HG03045 (cell line): ENCODE measurements around the gene MEGF9.

ENCODE experiments used
- ATAC-seq: cut with Tn5 transposase; IDR thresholded peaks from one replicate; pipeline ENCODE4 v1.9.1; 2021; ENCODE audit warnings: mild to moderate bottlenecking, moderate library complexity; ENCODE audit not compliant: unreplicated experiment

The MEGF9 gene

DNA sequence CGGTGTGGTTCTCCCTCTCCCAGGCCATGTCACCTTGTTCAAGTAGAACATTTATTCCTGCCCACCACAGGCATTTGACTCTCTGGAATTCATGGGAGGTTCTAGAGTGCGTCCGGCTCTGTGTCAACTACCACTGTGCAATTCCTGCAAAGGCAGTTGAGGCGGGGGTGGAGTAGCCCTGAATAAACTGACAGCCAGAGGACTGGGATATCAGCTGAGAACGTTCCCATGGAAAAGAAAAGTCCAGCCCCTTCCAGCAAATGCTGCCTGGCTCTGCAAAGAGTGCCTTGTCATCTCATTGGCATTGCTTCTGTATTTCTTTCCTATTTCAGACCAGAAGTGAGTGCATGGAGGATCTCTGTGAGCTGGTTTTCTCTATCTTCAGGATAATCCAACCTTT lies 18.9 kb upstream of the MEGF9 start:
- ATAC-seq = no peak

DNA sequence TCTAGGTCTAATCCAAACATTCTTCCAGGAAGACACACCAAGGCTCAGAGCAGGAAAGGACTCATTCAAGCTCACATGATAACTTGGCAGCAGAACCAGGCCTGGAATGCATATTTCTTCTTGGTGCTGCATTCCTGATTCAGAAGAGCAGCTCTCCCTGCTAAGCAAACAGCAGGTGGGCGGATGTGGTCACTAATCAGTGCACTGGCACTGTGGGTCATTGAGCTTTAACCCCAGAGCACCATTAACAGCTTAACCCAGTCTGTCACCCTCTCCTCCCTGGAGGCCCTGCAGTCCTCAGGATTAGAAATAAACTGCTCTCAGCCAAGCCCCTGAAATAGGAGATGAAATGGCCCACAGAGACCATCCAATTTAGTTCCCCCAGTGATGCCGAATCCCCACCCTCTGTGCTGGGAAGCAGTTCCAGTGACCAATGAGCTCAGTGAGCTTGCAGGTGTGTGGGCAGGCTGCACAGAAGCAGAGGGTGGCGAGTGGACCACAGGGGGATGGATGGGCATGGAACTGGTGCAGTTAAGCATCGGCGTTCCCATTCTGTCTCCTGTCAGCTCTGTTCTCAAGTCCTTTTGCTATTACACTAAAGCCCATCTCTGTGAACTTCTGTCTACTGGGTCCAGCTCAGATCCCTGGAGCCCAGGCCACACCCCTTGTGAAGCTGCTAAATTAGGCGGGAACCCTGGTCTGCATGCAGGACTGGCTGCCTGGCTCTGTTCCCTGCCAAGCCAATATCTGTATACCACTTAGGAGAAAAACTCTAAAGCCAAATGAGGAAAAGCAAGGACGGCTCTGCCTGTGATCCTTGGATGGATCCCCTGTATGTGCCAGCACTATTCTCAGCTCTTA lies 16.6 kb upstream of the MEGF9 start:
- ATAC-seq = no peak

DNA sequence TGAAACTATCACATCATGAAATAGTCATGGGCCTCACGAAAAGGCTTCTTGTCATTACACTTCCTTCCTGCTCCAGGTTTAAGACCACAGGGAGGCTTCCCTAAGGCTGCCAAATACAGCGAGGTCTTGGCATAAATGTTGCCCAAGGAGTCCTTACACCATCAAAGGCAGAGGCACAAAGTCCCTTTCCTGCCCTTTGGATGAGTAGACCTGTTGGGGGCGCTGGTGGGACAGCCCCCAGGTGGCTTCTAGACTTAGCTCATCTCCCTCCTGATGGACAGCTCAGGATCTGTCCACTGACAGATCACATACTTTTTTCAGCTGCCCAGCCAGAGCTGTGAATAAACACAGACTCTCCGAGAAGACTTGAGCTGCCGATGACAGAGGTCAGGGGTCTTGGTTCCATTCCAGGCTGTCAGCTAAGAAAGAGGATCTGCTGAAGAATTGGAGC lies 15.5 kb upstream of the MEGF9 start:
- ATAC-seq = no peak

DNA sequence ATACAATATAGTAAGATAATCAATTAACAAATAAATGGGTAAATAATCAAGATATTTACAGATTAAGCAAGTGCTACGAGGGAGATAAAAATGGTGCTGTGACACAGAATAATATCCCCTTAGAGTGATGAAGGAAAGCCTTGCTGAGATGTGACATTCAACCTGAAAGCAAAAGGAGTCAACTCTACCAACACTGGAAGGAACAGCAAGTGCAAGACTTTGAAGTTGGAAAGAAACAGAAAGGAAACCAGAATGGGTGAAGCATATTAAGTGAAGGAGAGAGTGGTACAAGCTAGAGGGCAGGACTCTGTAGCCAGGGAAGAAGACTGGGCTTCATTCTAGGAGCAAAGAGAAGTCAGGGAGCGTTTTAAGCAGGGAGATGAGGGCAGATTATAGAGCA lies 12.2 kb upstream of the MEGF9 start:
- no peak for ATAC-seq

DNA sequence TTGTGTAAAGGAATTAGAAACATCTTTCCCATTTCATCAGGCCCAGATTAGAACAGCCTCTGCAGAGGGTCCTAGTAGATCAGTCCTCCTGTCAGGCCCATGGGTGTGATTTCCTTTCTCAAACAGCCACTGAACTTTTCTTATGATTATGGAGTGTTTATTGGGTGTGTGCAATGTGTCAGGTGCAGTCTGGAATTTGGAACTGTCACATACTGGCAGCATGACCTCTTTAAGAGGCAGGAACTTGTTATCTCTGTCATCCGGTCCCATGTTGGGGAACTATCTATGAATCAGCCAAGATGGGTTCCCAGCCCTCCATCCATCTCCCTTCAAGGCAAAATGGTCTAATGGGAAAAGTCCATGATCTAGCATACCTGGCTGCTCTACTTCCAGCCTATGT lies 11.6 kb upstream of the MEGF9 start:
- ATAC-seq = no peak

DNA sequence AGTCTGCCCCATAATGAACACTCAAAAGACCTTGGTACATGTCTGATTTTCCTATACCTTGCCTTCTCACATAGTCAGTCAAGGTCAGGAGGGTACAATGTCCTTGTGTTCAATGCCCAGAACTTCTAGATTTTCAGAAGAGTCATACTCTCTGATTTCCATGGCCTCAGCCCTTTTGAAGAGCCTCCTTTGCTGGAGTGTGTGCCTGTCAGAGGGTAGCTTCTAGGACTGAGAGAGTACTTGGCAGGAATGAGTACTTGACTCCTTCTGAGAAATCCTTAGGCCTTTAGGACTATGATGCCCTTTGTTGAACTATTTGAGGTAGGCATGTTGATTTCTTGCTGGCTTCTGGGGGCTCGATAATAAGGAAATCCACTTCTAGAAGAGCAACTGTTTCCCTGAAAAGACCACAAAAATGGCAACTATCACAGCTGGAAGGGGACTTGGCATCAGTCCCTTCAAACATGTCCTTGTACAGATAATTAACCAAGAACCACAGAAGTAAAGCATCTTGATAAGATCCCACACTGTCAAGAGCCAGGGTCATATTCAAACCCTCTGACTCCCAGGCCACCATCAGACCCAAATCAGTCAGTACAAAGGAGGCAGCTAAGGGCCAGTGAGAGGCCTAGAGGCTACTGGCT lies 10.6 kb upstream of the MEGF9 start:
- ATAC-seq = no peak

DNA sequence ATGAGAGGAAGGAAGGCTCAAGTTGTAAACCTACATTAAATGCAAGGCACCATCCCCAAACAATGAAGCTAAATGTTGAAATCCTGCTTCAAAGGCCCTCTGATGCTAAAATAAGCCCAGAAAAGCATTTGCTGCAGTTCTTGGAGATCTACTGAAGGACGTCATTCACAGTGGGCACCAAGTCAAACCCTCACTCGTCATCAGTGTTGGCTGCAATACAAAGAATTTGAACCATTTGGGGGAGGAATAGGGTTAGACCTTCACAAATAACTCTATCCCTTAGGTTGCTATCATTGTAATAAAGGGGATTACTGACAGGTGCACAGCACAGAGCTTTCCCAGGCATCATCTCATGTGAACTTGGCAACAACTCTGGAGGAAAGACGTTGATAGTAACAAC lies 9.3 kb upstream of the MEGF9 start:
- no peak for ATAC-seq

DNA sequence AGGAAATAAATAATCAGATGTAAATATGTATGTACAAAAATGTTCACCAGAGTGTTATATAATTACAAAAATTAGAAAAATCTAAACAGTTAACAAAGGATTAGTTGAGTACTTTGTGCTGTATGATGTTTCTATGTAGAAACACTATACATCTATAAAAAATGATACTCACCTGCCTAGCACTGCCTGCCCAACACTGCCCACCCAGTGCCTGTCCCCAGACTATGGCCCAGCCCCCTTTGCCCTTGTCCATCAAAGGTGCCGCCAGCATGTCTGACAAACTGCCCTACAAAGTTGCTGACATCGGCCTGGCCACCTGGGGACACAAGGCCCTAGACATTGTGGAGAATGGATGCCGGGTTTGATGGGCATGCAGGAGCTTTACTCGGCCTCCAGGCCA lies 6.1 kb upstream of the MEGF9 start:
- ATAC-seq = no peak

DNA sequence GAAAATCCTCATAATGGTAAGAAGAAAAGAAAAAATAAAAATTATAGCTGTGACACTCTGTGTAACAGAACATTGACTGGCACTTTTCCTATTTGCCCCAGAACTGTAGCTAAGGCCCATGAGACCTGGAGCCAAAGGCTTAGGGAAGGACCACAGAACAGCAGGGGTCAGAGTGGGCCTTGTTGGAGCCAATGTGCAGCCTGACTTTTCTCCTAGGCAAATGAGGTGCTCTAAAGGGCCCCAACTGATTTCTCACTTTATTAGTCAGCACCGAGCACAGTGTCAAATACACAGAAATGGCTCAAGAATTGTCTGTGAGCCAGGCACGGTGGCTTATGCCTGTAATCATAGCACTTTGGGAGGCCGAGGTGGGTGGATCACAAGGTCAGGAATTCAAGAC lies 4.0 kb upstream of the MEGF9 start:
- no peak for ATAC-seq

DNA sequence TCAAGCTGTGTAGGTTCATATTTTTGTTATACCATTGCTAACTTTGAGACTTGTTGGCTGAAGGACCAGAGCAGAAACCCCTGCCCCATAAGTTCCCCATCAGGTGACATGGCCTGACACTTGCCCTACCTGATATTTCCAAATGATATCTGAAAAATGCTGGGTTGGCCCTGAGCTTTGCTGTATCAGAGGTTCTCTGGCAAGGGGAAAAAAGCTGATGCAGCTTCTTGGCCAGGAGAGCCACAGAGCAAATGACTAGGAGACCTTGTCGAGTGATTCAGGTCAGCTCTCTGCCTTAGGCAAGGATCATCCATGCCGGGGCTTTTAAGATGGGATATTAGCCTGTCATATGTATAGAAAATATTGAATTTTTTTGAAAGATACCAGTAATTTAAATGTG lies 2.9 kb upstream of the MEGF9 start:
- no peak for ATAC-seq

DNA sequence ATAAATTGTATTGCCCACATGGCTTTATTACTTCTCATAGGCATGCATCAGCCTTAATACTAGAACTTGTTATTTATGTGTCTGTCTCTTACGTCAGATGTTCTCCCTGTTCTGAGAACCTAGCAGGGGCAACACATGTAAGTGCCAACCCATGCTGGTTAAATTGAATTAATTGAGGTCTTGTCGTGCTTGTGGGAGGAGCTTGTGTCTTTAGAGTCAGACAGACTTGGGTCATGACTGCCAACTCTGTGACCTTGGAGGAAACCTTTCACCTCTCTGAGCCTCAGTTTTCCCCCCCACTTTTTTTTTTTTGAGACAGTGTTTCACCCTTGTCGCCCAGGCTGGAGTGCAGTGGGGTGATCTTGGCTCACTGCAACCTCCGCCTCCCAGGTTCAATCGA lies 2.2 kb upstream of the MEGF9 start:
- no peak for ATAC-seq

DNA sequence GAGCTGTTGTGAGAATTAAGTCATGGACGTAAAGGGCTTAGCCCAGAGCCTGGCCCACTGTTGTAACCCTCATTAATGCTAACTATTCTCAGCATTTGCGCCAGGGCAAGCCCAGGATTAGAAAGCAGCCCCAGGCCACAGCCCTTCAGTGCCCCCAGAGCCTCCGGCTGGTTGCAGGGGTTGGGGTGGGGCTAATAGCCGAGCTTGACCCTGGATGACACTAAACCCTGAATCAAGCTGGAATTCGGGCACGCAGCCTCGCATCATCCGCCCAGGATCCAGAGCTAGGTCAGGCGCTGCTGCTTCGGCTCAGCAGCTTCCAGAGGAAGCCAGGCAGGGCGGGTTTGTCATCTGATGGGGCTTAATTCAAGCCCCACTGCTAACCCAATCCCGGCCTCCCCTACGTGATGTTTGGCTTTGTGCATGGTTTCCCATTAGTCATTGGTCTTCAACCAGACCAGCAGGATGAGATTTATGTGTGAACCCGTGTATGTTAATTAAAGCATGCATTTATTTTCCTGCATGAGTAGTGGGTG lies 1.2 kb upstream of the MEGF9 start:
- ATAC-seq = no peak

DNA sequence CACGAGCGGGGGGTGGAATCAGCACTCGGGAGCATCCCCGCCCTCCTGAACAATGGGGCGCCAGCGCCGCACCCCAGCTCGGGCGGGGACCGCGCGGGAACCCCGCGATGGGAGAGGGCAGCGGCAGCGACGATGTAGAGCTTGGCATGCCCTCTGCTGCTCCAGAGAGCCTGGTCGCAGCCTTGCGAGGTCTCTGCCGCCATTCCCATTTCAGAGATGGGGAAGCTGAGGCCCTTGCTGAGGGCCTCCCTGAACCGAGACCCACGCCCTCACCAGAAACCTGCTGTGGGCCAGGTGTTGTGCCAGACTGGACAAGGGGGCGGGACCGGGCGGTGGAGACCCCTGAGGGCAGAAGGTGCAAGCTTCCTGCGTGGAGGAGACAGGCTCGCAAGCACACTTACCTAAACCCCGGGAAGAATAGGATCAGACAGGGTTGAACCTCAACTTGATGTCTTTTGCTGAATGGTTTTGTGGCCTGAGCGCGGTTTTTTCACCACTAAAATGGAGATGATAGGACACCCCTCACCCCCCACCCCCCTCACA lies 647 bp upstream of the MEGF9 start:
- peak; percentile 7 for ATAC-seq

DNA sequence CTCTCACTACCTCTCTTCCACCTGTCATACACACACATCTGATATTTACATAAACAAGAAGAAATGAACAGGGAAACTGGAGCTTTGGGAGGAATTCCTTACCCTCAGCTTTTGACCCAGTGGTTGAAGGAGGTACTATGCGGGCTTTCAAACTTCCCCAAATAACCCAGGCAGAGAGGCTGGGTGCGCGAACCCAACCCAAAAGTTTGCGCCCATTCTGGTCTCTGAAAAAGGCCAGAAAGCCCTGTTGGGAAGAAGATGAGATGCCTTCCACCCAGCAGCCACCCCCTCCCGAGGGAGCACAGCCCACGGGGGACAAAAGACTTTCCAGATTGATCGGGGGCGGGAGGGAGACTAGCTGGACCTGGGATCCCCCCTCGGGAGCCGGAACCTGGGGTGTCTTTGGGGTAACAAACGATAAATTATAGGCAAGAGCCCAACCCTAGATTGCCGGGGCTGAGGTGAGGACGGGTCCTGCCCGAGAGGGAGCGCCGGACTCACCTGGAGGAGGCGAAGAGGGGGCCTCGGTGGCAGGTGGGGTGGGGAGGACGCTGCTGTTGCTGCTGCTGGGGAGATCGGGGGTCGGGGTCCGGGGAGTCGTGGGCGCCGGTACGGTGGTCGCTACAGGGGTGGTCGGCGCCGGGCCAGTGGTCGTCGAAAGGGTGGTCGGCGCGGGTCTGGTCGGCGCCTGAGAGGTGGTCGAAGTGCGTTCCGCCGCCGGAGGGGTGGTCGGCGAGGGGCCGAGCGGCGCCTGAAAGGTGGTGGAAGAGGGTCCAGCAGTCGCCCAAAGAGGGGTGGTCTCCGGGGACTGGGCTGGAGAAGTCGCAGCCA lies 798 bp downstream of the MEGF9 start:
- no peak for ATAC-seq

DNA sequence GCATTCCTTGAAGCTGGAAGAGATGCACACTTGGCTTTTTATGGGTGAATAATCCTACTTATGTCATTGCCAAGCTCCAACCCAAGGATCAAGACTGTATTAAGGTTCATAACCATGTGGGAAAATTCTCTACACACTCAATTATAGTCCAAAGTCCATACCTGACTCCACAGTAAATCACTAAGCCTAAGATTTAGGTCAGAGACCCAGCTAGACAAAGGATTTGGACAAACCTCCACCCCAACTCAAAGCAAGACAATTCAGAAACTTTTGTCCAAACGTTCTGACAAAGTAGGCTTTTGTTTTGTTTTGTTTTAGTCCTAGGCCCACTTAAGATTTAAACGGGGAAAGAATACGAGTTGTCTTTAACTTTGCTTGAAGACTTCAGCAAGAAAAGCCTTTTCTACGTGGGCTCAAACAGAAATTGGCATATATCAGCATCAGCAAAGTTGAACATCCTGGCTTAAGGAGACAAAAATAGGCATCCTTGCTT lies 1.7 kb downstream of the MEGF9 start:
- ATAC-seq = no peak

DNA sequence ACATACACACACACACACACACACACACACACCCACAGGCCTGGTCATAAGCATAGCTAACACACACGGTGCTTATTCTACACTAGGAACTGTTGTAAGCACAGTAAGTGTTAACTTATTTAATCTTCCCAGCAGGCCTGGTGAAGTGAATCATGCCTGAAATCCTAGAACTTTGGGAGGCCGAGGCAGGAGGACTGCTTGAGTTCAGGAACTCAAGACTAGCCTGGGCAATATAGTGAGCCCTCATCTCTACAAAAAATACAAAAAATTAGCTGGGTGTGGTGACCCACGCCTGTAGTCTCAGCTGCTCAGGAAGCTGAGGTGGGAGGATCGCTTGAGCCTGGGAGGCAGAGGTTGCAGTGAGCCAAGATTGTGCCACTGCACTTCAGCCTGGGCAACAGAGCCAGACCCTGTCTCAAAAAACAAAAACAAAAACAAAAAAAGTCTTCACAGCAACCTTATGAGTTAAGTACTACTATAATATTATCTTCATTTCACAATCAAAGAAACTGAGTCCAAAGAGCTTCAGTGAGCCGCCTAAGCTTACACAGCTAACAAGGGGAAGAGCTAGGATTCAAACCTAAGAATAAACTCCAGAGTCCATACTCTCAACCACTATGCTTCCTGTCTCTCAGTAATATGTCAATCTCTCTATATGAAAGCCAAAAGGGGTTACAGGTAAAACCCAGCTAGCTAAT lies 2.3 kb downstream of the MEGF9 start:
- ATAC-seq = no peak

DNA sequence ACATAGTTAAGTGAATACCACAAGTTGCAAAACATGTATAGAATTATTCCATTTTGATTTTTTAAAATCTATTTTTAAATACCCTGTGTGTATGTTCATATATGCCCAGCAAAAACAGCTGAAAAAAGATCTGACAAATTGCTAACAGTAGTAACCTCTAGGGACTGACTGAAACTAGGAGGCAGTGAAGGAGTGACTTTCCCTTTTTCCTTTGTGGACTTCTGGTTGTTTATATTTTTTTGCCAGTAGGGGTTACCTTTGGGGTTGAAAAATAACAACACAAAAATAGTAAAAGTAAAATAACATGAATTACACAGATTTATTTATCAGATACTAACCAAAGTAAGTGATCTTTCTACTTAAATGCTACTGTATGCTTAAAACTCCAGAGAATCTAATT lies 2.9 kb downstream of the MEGF9 start:
- ATAC-seq = no peak

DNA sequence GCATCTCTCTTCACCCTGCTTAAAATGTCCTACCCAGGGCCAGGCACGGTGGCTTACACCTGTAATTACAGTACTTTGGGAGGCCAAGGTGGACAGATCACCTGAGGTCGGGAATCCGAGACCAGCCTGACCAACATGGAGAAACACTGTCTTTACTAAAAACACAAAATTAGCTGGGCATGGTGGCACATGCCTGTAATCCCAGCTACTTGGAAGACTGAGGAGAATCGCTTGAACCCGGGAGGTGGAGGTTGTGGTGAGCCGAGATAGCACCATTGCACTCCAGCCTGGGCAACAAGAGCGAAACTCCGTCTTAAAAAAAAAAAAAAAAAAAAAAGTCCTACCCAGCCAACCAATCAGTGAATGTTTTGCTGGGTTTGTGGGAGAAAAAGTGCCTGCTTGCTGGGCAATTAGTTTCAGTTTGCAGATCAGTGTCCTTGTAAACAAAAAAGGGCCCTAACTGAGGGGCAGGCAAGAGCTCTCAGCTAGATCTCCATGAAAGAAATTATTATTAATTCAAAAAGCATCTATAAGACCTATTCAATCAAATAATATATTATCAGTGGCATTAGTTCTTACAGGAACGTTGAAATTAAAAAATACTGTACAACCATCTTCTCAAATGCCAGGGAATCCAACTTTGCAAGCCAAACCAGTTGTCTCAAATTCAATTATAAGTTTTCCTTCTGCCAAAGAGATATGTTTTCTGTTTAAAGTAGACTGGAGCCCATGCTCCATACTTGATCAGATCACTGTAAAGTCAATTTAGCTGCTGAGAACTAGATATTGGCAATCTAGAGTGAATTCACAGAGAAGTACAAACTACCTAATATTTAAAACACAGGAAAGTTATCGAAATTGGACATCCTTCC lies 3.9 kb downstream of the MEGF9 start:
- ATAC-seq = no peak

DNA sequence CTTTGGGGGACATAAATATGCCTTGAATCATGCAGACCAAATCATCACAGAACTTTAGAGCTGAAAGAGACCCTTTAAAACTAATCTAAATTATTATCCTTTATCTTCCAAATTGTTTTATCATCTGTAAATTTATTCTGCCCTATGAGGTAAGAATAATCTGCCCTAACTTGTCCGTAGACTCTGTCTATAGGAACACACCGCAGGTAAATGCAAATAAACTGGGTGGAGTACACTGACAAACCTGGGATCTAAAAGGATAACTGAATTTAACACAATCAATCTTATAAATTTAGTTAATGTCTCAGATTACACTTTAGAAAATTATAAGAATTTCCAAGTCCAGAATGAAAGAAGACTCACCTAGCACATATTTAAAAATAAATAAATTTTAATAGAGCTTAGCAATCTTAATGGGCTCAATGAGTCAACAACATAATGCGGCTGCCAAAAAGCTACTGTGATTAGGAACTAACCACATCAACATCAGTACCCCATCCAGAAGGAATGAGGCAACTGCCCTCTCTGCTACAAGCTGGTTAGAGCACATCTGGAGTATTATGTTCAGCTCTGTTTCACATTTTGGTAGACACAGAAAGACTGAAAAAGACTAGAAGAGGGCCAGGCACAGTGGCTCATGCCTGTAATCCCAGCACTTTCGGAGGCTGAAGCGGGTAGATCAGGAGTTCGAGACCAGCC lies 5.6 kb downstream of the MEGF9 start:
- ATAC-seq = no peak
